Subcutaneous adipose tissue (tissue), 4 donors: ENCODE results near the gene DLG3. TPM values are rescaled to one million over a fixed set of nuclear protein-coding genes. Genes with fewer than 3 reads are reported as not detected.

Experiments
- total RNA-seq, 4 donors: library from RNA; depleted of rRNA; stranded (reverse); fragments of >200 nt; gene quantifications; one replicate each; pipeline ENCODE4 v1.1.0, GENCODE V29; 2016
- TF ChIP-seq, protein P1 (sequence below): fragments of 450-650 bp; IDR thresholded peaks from one replicate; pipeline ENCODE4 v1.5.1; 2016; ENCODE audit warnings: low read depth, mild to moderate bottlenecking, control low read depth, antibody characterized with exemption, moderate library complexity

The DLG3 gene
- total RNA-seq, 4 donors from 2014 or later, result 2.5 to 3.3 (median 2.6) TPM

DNA sequence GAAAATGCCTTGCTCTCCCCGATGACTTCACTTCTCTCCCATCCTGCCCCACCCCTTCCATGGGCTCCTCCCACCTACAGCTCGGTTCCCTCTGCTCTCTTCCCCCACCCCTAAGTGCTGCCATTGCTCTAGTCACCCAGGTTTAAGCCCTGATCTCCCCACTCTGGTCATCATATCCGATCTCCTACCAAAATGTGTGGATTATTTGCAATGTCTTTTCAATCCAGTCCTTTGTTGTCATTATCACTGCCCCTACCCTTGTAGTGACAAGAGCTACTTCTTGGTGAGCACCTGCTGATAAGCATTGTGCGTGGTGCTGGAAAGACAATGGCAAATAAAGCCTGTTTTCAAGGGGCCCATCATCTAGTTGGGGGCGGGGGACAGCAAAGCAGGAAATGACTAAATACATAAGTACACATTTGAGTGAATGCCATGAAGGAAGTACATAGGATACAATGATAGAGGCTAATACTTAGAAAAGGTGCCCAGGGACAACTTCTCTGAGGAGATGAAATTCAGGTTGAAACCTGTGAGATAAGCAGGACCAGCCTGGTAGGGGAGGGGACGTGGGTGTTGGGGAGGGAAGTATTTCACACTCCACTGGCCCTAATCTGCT is 63.8 kb downstream of the DLG3 start:
- TF ChIP-seq, protein P1, sequence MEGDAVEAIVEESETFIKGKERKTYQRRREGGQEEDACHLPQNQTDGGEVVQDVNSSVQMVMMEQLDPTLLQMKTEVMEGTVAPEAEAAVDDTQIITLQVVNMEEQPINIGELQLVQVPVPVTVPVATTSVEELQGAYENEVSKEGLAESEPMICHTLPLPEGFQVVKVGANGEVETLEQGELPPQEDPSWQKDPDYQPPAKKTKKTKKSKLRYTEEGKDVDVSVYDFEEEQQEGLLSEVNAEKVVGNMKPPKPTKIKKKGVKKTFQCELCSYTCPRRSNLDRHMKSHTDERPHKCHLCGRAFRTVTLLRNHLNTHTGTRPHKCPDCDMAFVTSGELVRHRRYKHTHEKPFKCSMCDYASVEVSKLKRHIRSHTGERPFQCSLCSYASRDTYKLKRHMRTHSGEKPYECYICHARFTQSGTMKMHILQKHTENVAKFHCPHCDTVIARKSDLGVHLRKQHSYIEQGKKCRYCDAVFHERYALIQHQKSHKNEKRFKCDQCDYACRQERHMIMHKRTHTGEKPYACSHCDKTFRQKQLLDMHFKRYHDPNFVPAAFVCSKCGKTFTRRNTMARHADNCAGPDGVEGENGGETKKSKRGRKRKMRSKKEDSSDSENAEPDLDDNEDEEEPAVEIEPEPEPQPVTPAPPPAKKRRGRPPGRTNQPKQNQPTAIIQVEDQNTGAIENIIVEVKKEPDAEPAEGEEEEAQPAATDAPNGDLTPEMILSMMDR, result no peak

DNA sequence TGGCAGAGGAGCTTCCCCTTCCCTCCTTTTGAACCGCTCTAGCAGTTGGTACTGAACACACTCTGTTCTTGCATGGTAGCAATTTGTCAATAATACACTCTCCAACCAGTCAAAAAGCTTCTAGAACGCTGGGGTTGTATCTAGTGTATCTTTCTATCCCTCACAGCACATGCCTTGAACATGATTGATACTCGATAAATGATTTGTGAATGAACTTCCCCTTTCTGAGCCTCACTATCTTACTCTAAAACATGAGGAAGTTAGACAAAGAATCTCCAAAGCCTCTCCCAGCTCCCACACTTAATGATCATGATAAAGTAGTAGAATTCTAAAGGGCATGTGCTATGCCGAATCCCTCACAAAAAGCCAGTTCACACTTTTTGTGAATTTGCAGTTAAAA is 64.4 kb downstream of the DLG3 start:
- TF ChIP-seq, protein P1, result no peak

GRCh38 chrX:70525733-70526132 is 81.1 kb downstream of the DLG3 start:
- TF ChIP-seq, protein P1, result no peak

DNA sequence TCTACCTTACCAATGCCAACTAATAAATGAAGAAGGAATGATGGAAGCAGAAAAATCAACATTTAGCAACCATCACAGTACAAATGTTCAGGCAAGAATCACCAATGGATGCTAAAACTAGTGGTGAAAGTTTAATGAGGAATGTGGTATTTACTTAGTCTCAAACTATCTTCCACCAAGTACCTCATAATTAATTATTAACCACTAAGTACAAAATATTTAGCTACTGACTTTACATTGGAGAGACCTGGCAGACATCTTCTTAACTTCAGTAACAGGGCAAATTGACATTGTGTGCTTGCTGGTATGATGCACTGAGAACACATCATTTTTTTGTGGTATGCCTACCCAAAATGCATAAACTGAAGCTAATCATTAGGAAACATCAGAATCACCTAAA is 82.4 kb downstream of the DLG3 start:
- TF ChIP-seq, protein P1, result no peak

- TF ChIP-seq, protein P1, result no peak
Measured at GRCh38 chrX:70527610-70528345, 83.1 kb downstream of the DLG3 start.

- TF ChIP-seq, protein P1, result no peak
Measured at GRCh38 chrX:70535198-70535597, 90.6 kb downstream of the DLG3 start.

GRCh38 chrX:70549429-70549828 is 104.8 kb downstream of the DLG3 start:
- TF ChIP-seq, protein P1, result no peak
